ENCODE data around the gene HEPHL1. TPM values are rescaled to one million over a fixed set of nuclear protein-coding genes. Genes with fewer than 3 reads are reported as not detected.

The HEPHL1 gene
- total and polyA plus RNA-seq, 7 donors: 0.01 TPM; not detected in 6

- no peak for ATAC-seq
- intact Hi-C loops (cut with DNase I): no loop called here
- TF ChIP-seq, protein P1, sequence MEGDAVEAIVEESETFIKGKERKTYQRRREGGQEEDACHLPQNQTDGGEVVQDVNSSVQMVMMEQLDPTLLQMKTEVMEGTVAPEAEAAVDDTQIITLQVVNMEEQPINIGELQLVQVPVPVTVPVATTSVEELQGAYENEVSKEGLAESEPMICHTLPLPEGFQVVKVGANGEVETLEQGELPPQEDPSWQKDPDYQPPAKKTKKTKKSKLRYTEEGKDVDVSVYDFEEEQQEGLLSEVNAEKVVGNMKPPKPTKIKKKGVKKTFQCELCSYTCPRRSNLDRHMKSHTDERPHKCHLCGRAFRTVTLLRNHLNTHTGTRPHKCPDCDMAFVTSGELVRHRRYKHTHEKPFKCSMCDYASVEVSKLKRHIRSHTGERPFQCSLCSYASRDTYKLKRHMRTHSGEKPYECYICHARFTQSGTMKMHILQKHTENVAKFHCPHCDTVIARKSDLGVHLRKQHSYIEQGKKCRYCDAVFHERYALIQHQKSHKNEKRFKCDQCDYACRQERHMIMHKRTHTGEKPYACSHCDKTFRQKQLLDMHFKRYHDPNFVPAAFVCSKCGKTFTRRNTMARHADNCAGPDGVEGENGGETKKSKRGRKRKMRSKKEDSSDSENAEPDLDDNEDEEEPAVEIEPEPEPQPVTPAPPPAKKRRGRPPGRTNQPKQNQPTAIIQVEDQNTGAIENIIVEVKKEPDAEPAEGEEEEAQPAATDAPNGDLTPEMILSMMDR (IDR thresholded peaks at IDR 0.05): no peak
- H3K4me1 ChIP-seq: no peaks in the 10 kb centered on the region
- no peaks in the 10 kb centered on the region for H3K36me3 ChIP-seq (ENCODE audit: insufficient read depth in 1 of 2, low read depth in 1 of 2)
- WGBS, 3 donors: 43 to 72% (median 56%) methylated on average over 3 of the region's 3 CpGs
- H3K9me3 ChIP-seq: no peaks in the 10 kb centered on the region
- H3K4me3 ChIP-seq: no peak overlapping the region
- H3K27me3 ChIP-seq (ENCODE audit: insufficient read depth in 3 of 3, low read length in 2 of 3): no peaks in the 10 kb centered on the region
- DNase-seq: no peak
- H3K27ac ChIP-seq: no peak overlapping the region
Measured at GRCh38 chr11:93983542-93984195, 37.5 kb upstream of the HEPHL1 start.

GRCh38 chr11:93984196-93984567, 37.0 kb upstream of the HEPHL1 start:
- no peak for ATAC-seq
- Histone ChIP-seq H3K27me3 (ENCODE audit: insufficient read depth in 3 of 3, low read length in 2 of 3) (no peaks in the 10 kb centered on the region), H3K4me1 (no peaks in the 10 kb centered on the region), H3K27ac (no peak overlapping the region), H3K36me3 (ENCODE audit: insufficient read depth in 1 of 2, low read depth in 1 of 2) (no peaks in the 10 kb centered on the region), H3K4me3 (no peak overlapping the region), H3K9me3 (no peaks in the 10 kb centered on the region)
- intact Hi-C loops (cut with DNase I): no loop called here
- TF ChIP-seq, protein P1 (IDR thresholded peaks at IDR 0.05): no peak
- 42 to 70% (median 43%) methylated on average over 1 of the region's 1 CpG for WGBS, 3 donors
- no peak for DNase-seq

DNA sequence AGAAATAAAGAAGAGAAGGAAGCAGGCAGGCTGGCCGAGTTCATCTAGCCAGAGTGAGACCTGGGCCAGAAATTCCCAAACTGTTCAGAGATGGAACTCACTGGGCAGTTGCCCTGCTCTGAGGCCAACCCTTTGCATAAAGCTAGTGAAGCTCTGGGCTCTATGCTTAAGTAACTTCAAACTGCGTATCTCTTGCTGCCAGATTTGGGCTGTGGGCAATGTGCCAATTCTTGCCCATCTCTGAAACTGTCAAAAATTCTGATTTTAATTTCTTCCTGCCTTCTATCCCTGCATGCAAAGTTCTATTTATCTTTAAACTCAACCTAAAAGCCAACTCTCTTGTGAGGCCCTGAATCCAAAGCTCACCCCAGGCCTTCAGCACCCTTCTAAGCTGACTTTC, 36.2 kb upstream of the HEPHL1 start:
- intact Hi-C loops (cut with DNase I): no loop called here
- Histone ChIP-seq H3K27ac (no peak overlapping the region), H3K36me3 (ENCODE audit: insufficient read depth in 1 of 2, low read depth in 1 of 2) (no peaks in the 10 kb centered on the region), H3K4me1 (no peaks in the 10 kb centered on the region), H3K9me3 (no peaks in the 10 kb centered on the region), H3K27me3 (ENCODE audit: insufficient read depth in 3 of 3, low read length in 2 of 3) (no peaks in the 10 kb centered on the region), H3K4me3 (no peak overlapping the region)
- no peak for DNase-seq
- ATAC-seq: no peak
- 35 to 36% (median 36%) methylated on average over 2 of the region's 2 CpGs for WGBS, 3 donors
- TF ChIP-seq, protein P1 (IDR thresholded peaks at IDR 0.05): no peak

DNA sequence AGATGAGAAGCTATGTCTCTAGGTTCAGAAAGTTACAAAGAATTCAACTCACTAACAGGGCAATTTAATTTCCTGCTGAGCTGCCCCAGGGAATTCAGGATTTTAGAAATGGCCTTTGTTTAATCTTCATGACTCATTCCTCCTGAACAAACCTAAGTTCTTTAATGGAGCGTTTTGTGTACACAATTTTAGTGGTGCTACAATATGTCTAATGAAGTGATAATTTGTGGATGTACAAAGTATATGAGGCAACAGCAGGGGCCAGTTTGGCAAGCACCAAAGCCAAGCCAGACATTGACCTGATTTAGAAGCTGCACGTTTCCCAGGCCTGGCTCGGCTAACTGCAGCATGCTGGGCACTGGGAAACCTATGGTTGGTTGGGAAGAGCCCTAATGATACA, 34.4 kb upstream of the HEPHL1 start:
- TF ChIP-seq, protein P1 (IDR thresholded peaks at IDR 0.05): no peak
- H3K27ac ChIP-seq: no peak overlapping the region
- no peak for DNase-seq
- WGBS, 3 donors: 29 to 53% (median 33%) methylated on average over 3 of the region's 3 CpGs
- H3K4me3 ChIP-seq: no peak overlapping the region
- no peaks in the 10 kb centered on the region for H3K27me3 ChIP-seq (ENCODE audit: insufficient read depth in 3 of 3, low read length in 2 of 3)
- no peaks in the 10 kb centered on the region for H3K4me1 ChIP-seq
- intact Hi-C loops (cut with DNase I): no loop called here
- no peaks in the 10 kb centered on the region for H3K36me3 ChIP-seq (ENCODE audit: insufficient read depth in 1 of 2, low read depth in 1 of 2)
- ATAC-seq: no peak
- H3K9me3 ChIP-seq: no peaks in the 10 kb centered on the region

DNA sequence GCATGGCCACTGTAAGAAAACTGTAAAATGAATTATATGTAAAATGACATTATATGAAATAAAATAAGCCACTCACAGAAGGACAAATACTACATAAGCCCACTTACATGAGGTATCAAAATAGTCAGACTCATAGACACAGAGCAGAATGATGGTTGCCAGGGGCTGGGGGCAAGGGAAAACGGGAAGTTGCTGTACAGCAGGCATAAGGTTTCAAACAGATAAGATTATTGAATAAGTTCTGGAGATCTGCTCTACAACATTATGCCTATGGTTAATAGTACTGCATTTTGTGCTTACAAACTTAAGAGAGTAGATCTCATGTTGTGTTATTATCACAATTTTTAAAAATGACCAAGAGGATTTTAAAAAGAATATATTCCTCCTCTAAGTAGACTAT, 32.7 kb upstream of the HEPHL1 start:
- Histone ChIP-seq H3K4me3 (no peak overlapping the region), H3K4me1 (no peaks in the 10 kb centered on the region), H3K36me3 (ENCODE audit: insufficient read depth in 1 of 2, low read depth in 1 of 2) (no peaks in the 10 kb centered on the region), H3K27me3 (ENCODE audit: insufficient read depth in 3 of 3, low read length in 2 of 3) (no peaks in the 10 kb centered on the region), H3K9me3 (peaks cover 4% of the 10 kb centered on the region), H3K27ac (no peak overlapping the region)
- WGBS, 3 donors: 48 to 68% (median 59%) methylated on average over 1 of the region's 1 CpG
- intact Hi-C loops (cut with DNase I): no loop called here
- ATAC-seq (no peak), DNase-seq (no peak)
- TF ChIP-seq, protein P1 (IDR thresholded peaks at IDR 0.05): no peak
